HepG2 (cell line): ENCODE results near the gene PON1.

Source experiments
- CTCF ChIP-seq: sonication (generic); formaldehyde crosslinking; IDR thresholded peaks from 2 replicates; pipeline ENCODE4 v1.5.0; 2020; ENCODE audit warnings: mild to moderate bottlenecking, missing genetic modification reagents, moderate library complexity
- FOXK2 ChIP-seq: fragments of 450-650 bp; IDR thresholded peaks from 2 replicates; pipeline ENCODE4 v1.6.1; 2016
- NCOA2 ChIP-seq: sonication (generic); formaldehyde crosslinking; IDR thresholded peaks from 2 replicates; pipeline ENCODE4 v1.8.0; 2022; ENCODE audit warnings: inconsistent platforms
- POLR2A ChIP-seq, 2 experiments: IDR thresholded peaks; 2 replicates each; pipeline ENCODE4 v1.6.1; 2011; ENCODE audit warnings: low read depth in 2 of 2, low read length in 2 of 2, mild to moderate bottlenecking in 1 of 2, moderate library complexity in 1 of 2; ENCODE audit not compliant: insufficient read depth in 1 of 2

GRCh38 chr7:95298091-95298490 is 26.2 kb downstream of the PON1 start:
- TF ChIP-seq NCOA2 (CRISPR knock-in tag) (no peak), CTCF (no peak), POLR2A (IDR thresholded peaks at IDR 0.05; ENCODE audit: insufficient read depth in 1 of 2, low read depth in 2 of 2, low read length in 2 of 2) (no peak), FOXK2 (no peak)
